ENCODE results near the gene SPEG. TPM values are rescaled to one million over a fixed set of nuclear protein-coding genes. Genes with fewer than 3 reads are reported as not detected.

Gene SPEG
- total and polyA plus RNA-seq, 7 donors = 6.0 to 321 (median 123) TPM

GRCh38 chr2:219523031-219523671 lies 88.5 kb downstream of the SPEG start:
- H3K9me3 ChIP-seq = no peaks in the 10 kb centered on the region
- no peak for DNase-seq
- H3K27ac ChIP-seq = peak overlapping the region; percentile 81 to 88 (median 83)
- intact Hi-C loops (cut with DNase I) = loop anchor here (2.0 kb wide), 1 partner anchor 118 kb away; no protein-coding TSS in a partner anchor
- H3K36me3 ChIP-seq = no peaks in the 10 kb centered on the region
- H3K4me1 ChIP-seq = peaks cover 0 to 31% (median 27%) of the 10 kb centered on the region in 4 donors
- no peak for TF ChIP-seq CTCF (IDR thresholded peaks at IDR 0.05)
- peak in 1 of 4 donors; percentile 3 for TF ChIP-seq POLR2AphosphoS5 (IDR thresholded peaks at IDR 0.05)
- 16 to 22% methylated on average over 24 of the region's 24 CpGs for WGBS, 2 donors
- H3K27me3 ChIP-seq = peaks cover 0 to 17% (median 0%) of the 10 kb centered on the region in 3 donors
- H3K4me3 ChIP-seq = peak overlapping the region; percentile 18 to 49 (median 43)

- no peak for DNase-seq
- intact Hi-C loops (cut with DNase I) = no loop called here
- H3K27ac ChIP-seq = no peak overlapping the region
- WGBS, 2 donors = 84 to 98% methylated on average over 2 of the region's 2 CpGs
- H3K36me3 ChIP-seq = no peaks in the 10 kb centered on the region
- no peak for TF ChIP-seq CTCF (IDR thresholded peaks at IDR 0.05)
- no peak for TF ChIP-seq POLR2AphosphoS5 (IDR thresholded peaks at IDR 0.05)
- no peak for TF ChIP-seq POLR2A (IDR thresholded peaks at IDR 0.05)
- TF ChIP-seq EP300 (IDR thresholded peaks at IDR 0.05) = no peak
- H3K4me1 ChIP-seq = peaks cover 0 to 35% (median 29%) of the 10 kb centered on the region in 4 donors
- H3K9me3 ChIP-seq = no peaks in the 10 kb centered on the region
- H3K27me3 ChIP-seq = peaks cover 0 to 17% (median 0%) of the 10 kb centered on the region in 3 donors
- H3K4me3 ChIP-seq = no peak overlapping the region
Measured at GRCh38 chr2:219524817-219525216, 90.2 kb downstream of the SPEG start.

- no peak overlapping the region for H3K27ac ChIP-seq
Measured at GRCh38 chr2:219525533-219526232, 91.0 kb downstream of the SPEG start.

GRCh38 chr2:219526320-219527075 lies 91.9 kb downstream of the SPEG start:
- Histone ChIP-seq H3K27ac (no peak overlapping the region), H3K4me1 (peaks cover 0 to 30% (median 23%) of the 10 kb centered on the region in 4 donors), H3K4me3 (no peak overlapping the region), H3K27me3 (peaks cover 0 to 17% (median 0%) of the 10 kb centered on the region in 3 donors), H3K9me3 (no peaks in the 10 kb centered on the region), H3K36me3 (no peaks in the 10 kb centered on the region)
- 46 to 49% methylated on average over 10 to 11 of the region's 11 CpGs for WGBS, 2 donors
- intact Hi-C loops (cut with DNase I) = no loop called here
- TF ChIP-seq POLR2AphosphoS5 (IDR thresholded peaks at IDR 0.05) (no peak), CTCF (IDR thresholded peaks at IDR 0.05) (no peak), POLR2A (IDR thresholded peaks at IDR 0.05) (no peak), EP300 (IDR thresholded peaks at IDR 0.05) (no peak)
- no peak for DNase-seq

More at GRCh38 chr2:219525533-219526232, 91.0 kb downstream of the SPEG start:
- Histone ChIP-seq H3K27me3 (peaks cover 0 to 17% (median 0%) of the 10 kb centered on the region in 3 donors), H3K9me3 (no peaks in the 10 kb centered on the region), H3K4me1 (peaks cover 0 to 38% (median 30%) of the 10 kb centered on the region in 4 donors), H3K4me3 (no peak overlapping the region), H3K36me3 (no peaks in the 10 kb centered on the region)
- 53 to 56% methylated on average over 9 of the region's 9 CpGs for WGBS, 2 donors
- no peak for TF ChIP-seq CTCF (IDR thresholded peaks at IDR 0.05)
- TF ChIP-seq POLR2AphosphoS5 (IDR thresholded peaks at IDR 0.05) = no peak
- TF ChIP-seq EP300 (IDR thresholded peaks at IDR 0.05) = no peak
- TF ChIP-seq POLR2A (IDR thresholded peaks at IDR 0.05) = no peak
- intact Hi-C loops (cut with DNase I) = no loop called here
- no peak for DNase-seq

Data from sigmoid colon (tissue), 7 donors.